ENCODE results near the gene RRAD. TPM values are rescaled to one million over a fixed set of nuclear protein-coding genes. Genes with fewer than 3 reads are reported as not detected.
A peak's percentile ranks its signal among the peaks of the same experiment; 100 is the strongest.

Gene RRAD
- total RNA-seq, 1 donor from 2014 or later = 40.2 TPM

- DNase-seq (ENCODE audit: low read depth) = no peak
- TF ChIP-seq CTCF (conservative IDR thresholded peaks at IDR 0.05; ENCODE audit: low read depth, low read length) = peak; percentile 84
These were observed 28.8 kb upstream of the RRAD start for GRCh38 chr16:66954097-66954659.

GRCh38 chr16:66953462-66954096 is 28.2 kb upstream of the RRAD start:
- no peak for TF ChIP-seq CTCF (conservative IDR thresholded peaks at IDR 0.05; ENCODE audit: low read depth, low read length)
- no peak for DNase-seq (ENCODE audit: low read depth)
- H3K4me3 ChIP-seq (ENCODE audit: low read depth, low read length) = no peak overlapping the region

More at GRCh38 chr16:66954097-66954659, 28.8 kb upstream of the RRAD start:
- H3K4me3 ChIP-seq (ENCODE audit: low read depth, low read length) = no peak overlapping the region

- no peak overlapping the region for H3K4me3 ChIP-seq (ENCODE audit: low read depth, low read length)
- TF ChIP-seq CTCF (conservative IDR thresholded peaks at IDR 0.05; ENCODE audit: low read depth, low read length) = no peak
- no peak for DNase-seq (ENCODE audit: low read depth)
These were observed 27.2 kb upstream of the RRAD start for GRCh38 chr16:66952430-66953110.

GRCh38 chr16:66950971-66951790 is 25.8 kb upstream of the RRAD start:
- DNase-seq (ENCODE audit: low read depth) = no peak

GRCh38 chr16:66950437-66950836 is 25.1 kb upstream of the RRAD start:
- H3K4me3 ChIP-seq (ENCODE audit: low read depth, low read length) = no peak overlapping the region
- DNase-seq (ENCODE audit: low read depth) = no peak
- no peak for TF ChIP-seq CTCF (conservative IDR thresholded peaks at IDR 0.05; ENCODE audit: low read depth, low read length)

More at GRCh38 chr16:66950971-66951790, 25.8 kb upstream of the RRAD start:
- no peak for TF ChIP-seq CTCF (conservative IDR thresholded peaks at IDR 0.05; ENCODE audit: low read depth, low read length)
- no peak overlapping the region for H3K4me3 ChIP-seq (ENCODE audit: low read depth, low read length)

GRCh38 chr16:66949472-66949871 is 24.1 kb upstream of the RRAD start:
- no peak for TF ChIP-seq CTCF (conservative IDR thresholded peaks at IDR 0.05; ENCODE audit: low read depth, low read length)
- no peak overlapping the region for H3K4me3 ChIP-seq (ENCODE audit: low read depth, low read length)

More at GRCh38 chr16:66949472-66949871, 24.1 kb upstream of the RRAD start:
- no peak for DNase-seq (ENCODE audit: low read depth)
